GM20000 (cell line): Measurements from ENCODE around the gene PLXNA1.

Experiments
- DNase-seq: peaks from one replicate; pipeline ENCODE4 v3.0.0; 2012; ENCODE audit warnings: low spot score
- CTCF ChIP-seq: IDR thresholded peaks from 2 replicates; pipeline ENCODE4 v1.5.1; 2012; ENCODE audit warnings: mild to moderate bottlenecking, control low read depth; ENCODE audit errors: extremely low read depth, missing control alignments

The PLXNA1 gene

GRCh38 chr3:126992776-126993175 lies 9.9 kb downstream of the PLXNA1 start:
- TF ChIP-seq CTCF = no peak
- DNase-seq = no peak

GRCh38 chr3:126993436-126993835 lies 10.5 kb downstream of the PLXNA1 start:
- TF ChIP-seq CTCF = no peak
- no peak for DNase-seq

- no peak for TF ChIP-seq CTCF
- DNase-seq = no peak
Measured at GRCh38 chr3:126994661-126995245, 11.8 kb downstream of the PLXNA1 start.

GRCh38 chr3:126995254-126995780 lies 12.4 kb downstream of the PLXNA1 start:
- no peak for TF ChIP-seq CTCF

GRCh38 chr3:126995926-126996512 lies 13.1 kb downstream of the PLXNA1 start:
- peak; percentile 12 for TF ChIP-seq CTCF

More at GRCh38 chr3:126995254-126995780, 12.4 kb downstream of the PLXNA1 start:
- DNase-seq = no peak

GRCh38 chr3:126996905-126997304 lies 14.0 kb downstream of the PLXNA1 start:
- DNase-seq = no peak
- no peak for TF ChIP-seq CTCF

More at GRCh38 chr3:126995926-126996512, 13.1 kb downstream of the PLXNA1 start:
- DNase-seq = no peak

GRCh38 chr3:126997455-126998038 lies 14.6 kb downstream of the PLXNA1 start:
- DNase-seq = no peak
- no peak for TF ChIP-seq CTCF
